ENCODE measurements around the gene KCNJ6.
"Not testable (repeated sequence)": the region's sequence is repeated elsewhere in the genome, so short reads cannot be mapped to it uniquely, and the experiment has no call there.

KCNJ6 gene, protein sequence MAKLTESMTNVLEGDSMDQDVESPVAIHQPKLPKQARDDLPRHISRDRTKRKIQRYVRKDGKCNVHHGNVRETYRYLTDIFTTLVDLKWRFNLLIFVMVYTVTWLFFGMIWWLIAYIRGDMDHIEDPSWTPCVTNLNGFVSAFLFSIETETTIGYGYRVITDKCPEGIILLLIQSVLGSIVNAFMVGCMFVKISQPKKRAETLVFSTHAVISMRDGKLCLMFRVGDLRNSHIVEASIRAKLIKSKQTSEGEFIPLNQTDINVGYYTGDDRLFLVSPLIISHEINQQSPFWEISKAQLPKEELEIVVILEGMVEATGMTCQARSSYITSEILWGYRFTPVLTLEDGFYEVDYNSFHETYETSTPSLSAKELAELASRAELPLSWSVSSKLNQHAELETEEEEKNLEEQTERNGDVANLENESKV

GRCh38 chr21:37916310-37917051 is at the start of gene KCNJ6:
Gene KCNJ6, minus strand, starts transcription at chr21:37916457. Its CDS starts 75,775 bp downstream, at chr21:37840682.
- DNase-seq (ENCODE audit: low spot score), result no peak

GRCh38 chr21:37965088-37965805 is 49.0 kb upstream of the KCNJ6 start:
- no peak for DNase-seq (ENCODE audit: low spot score)

DNA sequence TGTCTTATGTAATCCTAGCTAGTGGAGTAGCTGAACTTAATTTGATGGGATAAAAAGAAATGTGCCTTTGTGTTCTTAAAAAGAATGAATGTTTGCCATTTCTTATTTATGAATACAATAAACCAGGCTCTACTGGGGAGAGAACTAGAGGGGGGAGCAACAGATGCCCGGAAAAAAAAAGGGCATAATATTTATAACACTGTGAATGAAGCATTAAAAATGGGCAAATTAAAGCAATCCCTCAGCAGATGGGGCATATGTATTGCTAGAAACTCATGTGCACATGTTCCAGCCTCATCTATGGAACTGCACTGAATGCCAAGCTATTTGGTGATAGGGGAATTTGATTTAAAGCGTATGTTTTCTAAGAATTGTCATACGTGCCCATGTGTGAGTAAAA is 42.3 kb upstream of the KCNJ6 start:
- no peak for DNase-seq (ENCODE audit: low spot score)

GRCh38 chr21:37956772-37957171 is 40.5 kb upstream of the KCNJ6 start:
- no peak for DNase-seq (ENCODE audit: low spot score)

DNA sequence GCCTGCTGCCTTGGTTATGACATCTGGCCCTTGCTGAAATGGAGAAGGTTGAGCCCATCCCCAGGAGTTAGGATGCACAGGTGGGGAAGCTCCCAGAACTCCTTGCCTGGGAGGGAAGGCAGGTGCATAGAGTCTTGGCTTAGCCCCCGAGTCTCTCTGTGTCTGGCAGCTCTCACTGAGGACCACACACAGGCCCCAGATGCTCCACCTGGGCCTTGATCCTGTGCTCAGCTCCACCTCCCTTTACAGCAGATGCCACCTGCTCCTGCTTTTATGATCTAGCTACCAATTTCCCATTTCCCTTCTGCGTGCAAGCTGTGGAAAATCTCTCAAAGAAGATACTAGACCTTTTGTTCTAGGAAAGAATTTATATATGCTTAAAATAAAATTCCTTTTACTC is 28.8 kb upstream of the KCNJ6 start:
- no peak for DNase-seq (ENCODE audit: low spot score)

- DNase-seq (ENCODE audit: low spot score), result no peak
These were observed 28.2 kb upstream of the KCNJ6 start for GRCh38 chr21:37944496-37944895.

GRCh38 chr21:37940691-37941090 is 24.4 kb upstream of the KCNJ6 start:
- DNase-seq (ENCODE audit: low spot score), result no peak

DNA sequence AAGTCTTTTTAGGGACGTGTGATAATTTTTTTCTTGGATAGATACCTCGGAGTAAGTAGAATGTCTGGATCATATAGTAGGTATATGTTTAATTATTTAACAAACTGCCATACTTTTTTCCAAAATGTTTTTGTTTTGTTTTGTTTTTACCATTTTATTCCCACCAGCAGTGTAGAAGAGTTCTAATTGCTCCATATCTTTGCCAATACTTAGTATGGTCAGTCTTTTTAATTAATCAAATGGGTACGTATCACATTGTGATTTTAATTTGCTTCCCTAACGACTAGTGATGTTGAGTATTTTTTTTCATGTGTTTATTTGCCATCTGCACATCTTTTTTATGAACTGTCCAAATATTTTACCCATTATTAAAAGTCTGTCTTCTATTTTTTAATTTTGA is 23.6 kb upstream of the KCNJ6 start:
- DNase-seq (ENCODE audit: low spot score), result no peak

DNA sequence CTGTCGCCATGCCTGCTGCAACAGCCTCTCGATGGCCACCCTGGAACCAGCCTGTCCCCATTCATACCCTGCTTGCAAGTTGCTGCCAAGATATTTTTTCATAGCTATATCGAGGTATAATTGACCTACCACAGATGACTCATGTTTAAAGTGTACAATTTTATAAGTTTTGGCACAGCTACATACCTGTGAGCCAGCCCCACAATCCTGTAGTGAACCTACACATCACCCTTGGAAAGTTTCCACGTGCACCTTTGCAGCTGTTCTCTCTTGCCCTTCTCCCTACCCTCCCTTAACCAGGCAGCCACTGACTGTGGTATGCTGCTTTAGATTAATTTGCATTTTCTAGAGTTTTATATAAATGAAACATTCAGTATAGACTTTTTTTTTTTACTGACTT is 23.0 kb upstream of the KCNJ6 start:
- DNase-seq (ENCODE audit: low spot score), result no peak

- no peak for DNase-seq (ENCODE audit: low spot score)
These were observed 21.4 kb upstream of the KCNJ6 start for GRCh38 chr21:37937668-37938067.

DNA sequence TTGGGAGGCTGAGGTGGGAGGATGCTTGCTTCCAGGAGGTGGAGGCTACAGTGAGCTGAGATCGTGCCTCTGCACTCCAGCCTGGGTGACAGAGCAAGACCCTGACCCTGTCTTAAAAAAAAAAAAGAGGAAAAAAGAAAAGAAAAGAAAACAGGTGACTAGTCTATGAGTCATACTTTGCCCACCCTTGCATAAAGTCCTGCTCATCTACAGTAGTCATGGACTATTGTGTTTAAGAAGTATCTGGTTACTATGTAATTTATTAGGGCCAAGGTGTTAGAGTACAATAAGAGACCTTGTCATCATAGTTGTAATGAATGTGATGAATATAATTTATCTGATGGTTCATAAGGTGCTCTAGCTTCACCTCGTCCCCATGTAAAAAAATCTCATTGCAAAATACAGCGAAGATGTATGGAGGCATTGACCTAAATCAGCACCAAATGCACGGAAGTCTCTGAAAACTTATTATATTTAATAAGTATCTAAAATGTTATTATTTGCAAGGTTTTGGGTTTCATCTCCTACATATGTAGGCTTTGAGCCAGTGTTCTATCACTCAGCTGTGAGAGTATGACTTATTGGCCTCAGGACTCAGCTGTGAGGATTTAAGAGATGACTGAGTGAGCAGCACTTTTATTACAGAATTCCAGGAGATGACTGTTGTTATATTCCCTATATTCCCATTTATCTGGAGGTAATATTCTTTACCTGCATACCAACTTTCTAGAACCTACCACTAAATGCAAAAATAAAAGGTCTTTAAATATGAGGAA is 19.9 kb upstream of the KCNJ6 start:
- DNase-seq (ENCODE audit: low spot score), result no peak

DNA sequence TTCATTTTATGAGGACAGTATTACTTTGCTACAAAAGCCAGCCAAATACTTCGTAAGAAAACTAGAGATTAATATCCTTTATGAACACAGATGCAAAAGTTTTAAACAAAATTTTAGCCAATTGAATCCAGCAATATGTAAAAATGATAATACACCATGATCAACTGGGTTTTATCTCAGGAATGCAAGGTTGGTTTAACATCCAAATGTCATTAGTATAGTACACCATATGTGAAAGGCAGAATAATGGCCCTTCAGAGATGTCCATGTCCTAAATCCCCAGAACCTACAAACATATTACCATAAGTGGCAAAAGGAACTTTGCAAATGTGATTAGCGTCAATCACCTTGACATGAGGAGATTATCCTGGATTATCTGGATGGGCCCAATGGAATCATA is 16.7 kb upstream of the KCNJ6 start:
- no peak for DNase-seq (ENCODE audit: low spot score)

GRCh38 chr21:37927711-37928110 is 11.5 kb upstream of the KCNJ6 start:
- DNase-seq (ENCODE audit: low spot score), result no peak

DNA sequence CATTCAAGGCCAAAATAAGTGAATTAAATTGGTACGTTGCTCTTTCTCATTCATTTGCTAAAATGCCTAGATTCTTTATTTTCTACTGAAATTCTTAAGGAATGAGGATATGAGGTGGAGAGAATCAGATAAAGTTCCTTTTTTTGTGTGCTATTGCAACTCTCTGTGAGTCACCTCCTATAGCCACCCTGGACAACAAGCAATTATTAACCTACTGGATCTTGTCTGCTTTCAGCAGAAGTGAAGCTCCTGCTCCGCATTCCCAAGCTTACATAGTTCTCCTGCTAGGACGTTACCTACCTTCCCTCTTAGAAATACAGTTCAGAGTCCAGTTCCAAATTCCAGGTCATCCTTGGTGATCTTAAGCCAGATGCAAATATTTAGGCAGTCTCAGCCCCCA is 4.8 kb upstream of the KCNJ6 start:
- DNase-seq (ENCODE audit: low spot score), result no peak

- not testable (repeated sequence) for DNase-seq (ENCODE audit: low spot score)
These were observed 4.0 kb upstream of the KCNJ6 start for GRCh38 chr21:37920302-37920701.

DNA sequence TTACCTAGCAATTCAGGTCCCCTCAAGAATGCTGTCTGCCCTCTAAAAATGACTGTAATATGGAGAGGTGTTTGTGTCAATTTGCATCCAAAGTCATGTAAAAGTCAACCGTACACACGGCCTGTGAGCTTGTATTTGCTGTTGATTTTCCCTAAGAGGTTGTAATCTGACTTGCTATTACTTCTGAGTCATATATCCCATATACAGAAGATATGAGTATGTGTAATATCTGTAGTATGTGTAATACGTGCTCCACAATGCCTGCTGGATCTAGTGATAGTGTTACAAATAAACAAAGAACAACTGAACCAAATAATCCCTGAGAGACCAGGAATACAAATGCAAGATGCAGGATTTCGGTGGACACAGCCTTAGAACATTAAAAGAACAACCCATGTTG is 1.4 kb upstream of the KCNJ6 start:
- no peak for DNase-seq (ENCODE audit: low spot score)

DNA sequence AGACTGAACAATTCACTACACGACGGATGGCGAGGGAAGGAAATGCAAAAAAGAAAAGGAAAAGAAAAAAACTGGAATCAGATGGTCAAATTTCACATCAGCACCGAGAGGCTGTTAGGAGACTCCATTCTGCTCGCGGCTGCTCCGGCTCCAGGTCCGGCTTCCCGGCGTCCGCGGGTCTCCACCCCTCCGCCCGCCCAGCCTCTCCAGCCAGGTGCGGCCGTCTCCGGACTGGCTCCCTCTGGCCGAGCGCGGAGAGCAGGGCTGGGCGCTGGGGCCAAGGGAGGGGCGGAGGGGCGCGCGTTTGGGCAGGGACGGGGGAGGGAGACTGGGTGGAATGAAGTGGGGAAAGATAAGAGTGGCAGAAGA is 332 bp downstream of the KCNJ6 start:
- DNase-seq (ENCODE audit: low spot score), result no peak

GRCh38 chr21:37915497-37915911 is 753 bp downstream of the KCNJ6 start:
- DNase-seq (ENCODE audit: low spot score), result no peak

GRCh38 chr21:37912616-37913015 is 3.6 kb downstream of the KCNJ6 start:
- DNase-seq (ENCODE audit: low spot score), result no peak

DNA sequence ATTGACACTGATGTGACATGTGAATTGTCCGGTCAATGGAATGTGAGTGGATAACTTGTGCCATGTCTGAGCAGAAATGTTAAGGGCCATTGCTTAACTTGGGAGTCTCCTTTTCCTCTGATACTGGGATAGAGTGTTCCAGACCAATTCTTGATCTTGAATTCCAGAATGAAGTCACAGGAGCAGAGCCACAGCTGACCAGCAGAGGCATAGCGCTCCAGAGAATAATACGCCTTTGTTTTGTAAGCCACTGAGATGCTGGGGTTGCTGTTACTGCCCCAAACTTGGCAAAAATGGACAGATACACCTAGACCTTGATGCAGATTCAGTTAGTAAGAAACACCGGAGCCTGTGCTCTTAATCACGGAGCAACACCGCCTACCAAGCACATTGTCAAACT is 6.3 kb downstream of the KCNJ6 start:
- no peak for DNase-seq (ENCODE audit: low spot score)

GRCh38 chr21:37908691-37909090 is 7.6 kb downstream of the KCNJ6 start:
- DNase-seq (ENCODE audit: low spot score), result no peak

- DNase-seq (ENCODE audit: low spot score), result no peak
These were observed 9.2 kb downstream of the KCNJ6 start for GRCh38 chr21:37907076-37907475.

All from kidney capillary endothelial cell (primary cell).